Activated CD8-positive, alpha-beta T cell treated with anti-CD3 and anti-CD28 coated beads for 36 hours (primary cell): ENCODE data around the gene RPLP2. TPM values are rescaled to one million over a fixed set of nuclear protein-coding genes. Genes with fewer than 3 reads are reported as not detected.

Experiments used
- ATAC-seq: fragments of 200-7000 bp; cut with Tn5 transposase; one replicate; pipeline ENCODE4 v1.10.0; 2021; ENCODE audit warnings: mild to moderate bottlenecking, moderate library complexity
- CTCF ChIA-PET: fragments of 350-600 bp; sonication (Branson Sonifier 250); formaldehyde crosslinking; loops from one replicate; lab custom pipeline; 2021; ENCODE audit warnings: antibody characterized with exemption; lab: Charles Lee
- POLR2A ChIA-PET: fragments of 350-600 bp; sonication (Branson Sonifier 250); formaldehyde crosslinking; loops from one replicate; lab custom pipeline; 2021; ENCODE audit warnings: antibody characterized with exemption; lab: Charles Lee
- DNase-seq: peaks from one replicate; pipeline ENCODE4 v3.0.0-alpha.2; 2020
- H3K27ac Mint-ChIP-seq: one replicate; pipeline ENCODE4 v1.8.0; 2021; ENCODE audit warnings: mild to moderate bottlenecking, mixed read lengths
- H3K27me3 Mint-ChIP-seq: one replicate; pipeline ENCODE4 v1.8.0; 2021; ENCODE audit warnings: mixed read lengths
- H3K36me3 Mint-ChIP-seq: one replicate; pipeline ENCODE4 v1.8.0; 2021; ENCODE audit warnings: low read depth, mixed read lengths
- H3K4me1 Mint-ChIP-seq: one replicate; pipeline ENCODE4 v1.8.0; 2021; ENCODE audit warnings: low read depth, mixed read lengths
- H3K4me3 Mint-ChIP-seq: one replicate; pipeline ENCODE4 v1.8.0; 2021; ENCODE audit warnings: mild to moderate bottlenecking, moderate library complexity, mixed read lengths
- H3K9me3 Mint-ChIP-seq: one replicate; pipeline ENCODE4 v1.8.0; 2021; ENCODE audit warnings: mixed read lengths
- CTCF ChIP-seq: fragments of 200-600 bp; IDR thresholded peaks from one replicate; pipeline ENCODE4 v1.8.0; 2022; ENCODE audit warnings: antibody characterized with exemption, mild to moderate bottlenecking
- intact Hi-C: fragments of 100-400 bp; cut with micrococcal nuclease; formaldehyde crosslinking; loops from one replicate; pipeline ENCODE4 v1.10.0; 2022
- total RNA-seq, 2 experiments: library from RNA; stranded (reverse); gene quantifications; one replicate each; pipeline ENCODE4 v1.2.3, GENCODE V29; 2021

Gene RPLP2
- total RNA-seq, 2 experiments from 2014 or later = 3,638 to 3,686 TPM

GRCh38 chr11:844693-845644, 35.2 kb downstream of the RPLP2 start:
- no peaks in the 10 kb centered on the region for H3K9me3 Mint-ChIP-seq
- H3K4me3 Mint-ChIP-seq = peak overlapping the region; percentile 49
- peaks cover 37% of the 10 kb centered on the region for H3K4me1 Mint-ChIP-seq
- no peak for TF ChIP-seq CTCF
- CTCF ChIA-PET = interaction anchor here (1.1 to 4.6 kb wide), 2 partner anchors 17 to 208 kb away, joined by 4 to 46 read pairs; partner anchors contain the start of gene CRACR2B
- H3K36me3 Mint-ChIP-seq = peaks cover 11% of the 10 kb centered on the region
- intact Hi-C loops = loop anchor here (5.0 kb wide), 1 partner anchor 207 kb away; no protein-coding TSS in a partner anchor
- POLR2A ChIA-PET = interaction anchor here (2.7 to 21.1 kb wide), 3 partner anchors 11 to 29 kb away, joined by 11 to 273 read pairs (median 81); partner anchors contain the start of genes CD151, CRACR2B, PNPLA2 and RPLP2
- DNase-seq (peak; percentile 71), ATAC-seq (peak; percentile 22)
- H3K27ac Mint-ChIP-seq = no peak overlapping the region
- H3K27me3 Mint-ChIP-seq = peaks cover 9% of the 10 kb centered on the region

GRCh38 chr11:845872-846495, 36.2 kb downstream of the RPLP2 start:
- Mint-ChIP-seq H3K27ac (no peak overlapping the region), H3K36me3 (peaks cover 3% of the 10 kb centered on the region), H3K4me3 (no peak overlapping the region), H3K4me1 (peaks cover 27% of the 10 kb centered on the region), H3K27me3 (peaks cover 9% of the 10 kb centered on the region), H3K9me3 (no peaks in the 10 kb centered on the region)
- TF ChIP-seq CTCF = no peak
- DNase-seq = no peak
- ATAC-seq = no peak
- ChIA-PET POLR2A (interaction anchor here (0.7 to 1.7 kb wide), 2 partner anchors 11 to 13 kb away, joined by 3 to 4 read pairs; partner anchors contain the start of gene CD151), CTCF (interaction anchor here (0.8 to 4.6 kb wide), 3 partner anchors 11 to 207 kb away, joined by 3 to 46 read pairs (median 3); no protein-coding TSS in a partner anchor)
- intact Hi-C loops = loop anchor here (5.0 kb wide), 1 partner anchor 206 kb away; no protein-coding TSS in a partner anchor

GRCh38 chr11:846496-847098, 36.8 kb downstream of the RPLP2 start:
- H3K27me3 Mint-ChIP-seq = peaks cover 9% of the 10 kb centered on the region
- ATAC-seq = no peak
- no peak for DNase-seq
- intact Hi-C loops = loop anchor here (5.0 kb wide), 1 partner anchor 206 kb away; no protein-coding TSS in a partner anchor
- H3K4me3 Mint-ChIP-seq = no peak overlapping the region
- ChIA-PET CTCF (interaction anchor here (0.8 to 4.6 kb wide), 5 partner anchors 9 to 206 kb away, joined by 3 to 46 read pairs (median 3); no protein-coding TSS in a partner anchor), POLR2A (interaction anchor here (0.7 to 1.7 kb wide), 2 partner anchors 10 to 14 kb away, joined by 3 to 4 read pairs; partner anchors contain the start of gene CD151)
- no peaks in the 10 kb centered on the region for H3K36me3 Mint-ChIP-seq
- no peaks in the 10 kb centered on the region for H3K9me3 Mint-ChIP-seq
- H3K4me1 Mint-ChIP-seq = peaks cover 22% of the 10 kb centered on the region
- H3K27ac Mint-ChIP-seq = no peak overlapping the region
- TF ChIP-seq CTCF = no peak

- ATAC-seq (no peak), DNase-seq (no peak)
- POLR2A ChIA-PET = interaction anchor here (1.7 to 1.9 kb wide), 2 partner anchors 9 to 204 kb away, joined by 4 to 5 read pairs; no protein-coding TSS in a partner anchor
- CTCF ChIA-PET = interaction anchor here (0.9 to 4.6 kb wide), 9 partner anchors 9 to 205 kb away, joined by 3 to 46 read pairs (median 4); no protein-coding TSS in a partner anchor
- no peak overlapping the region for H3K27ac Mint-ChIP-seq
- H3K9me3 Mint-ChIP-seq = no peaks in the 10 kb centered on the region
- H3K4me3 Mint-ChIP-seq = no peak overlapping the region
- intact Hi-C loops = loop anchor here (5.0 kb wide), 1 partner anchor 204 kb away; no protein-coding TSS in a partner anchor
- H3K4me1 Mint-ChIP-seq = peaks cover 22% of the 10 kb centered on the region
- H3K36me3 Mint-ChIP-seq = no peaks in the 10 kb centered on the region
- TF ChIP-seq CTCF = no peak
- peaks cover 9% of the 10 kb centered on the region for H3K27me3 Mint-ChIP-seq
Measured at GRCh38 chr11:847876-848275, 38.1 kb downstream of the RPLP2 start.
